DND-41 (cell line): ENCODE data around the gene PRRC2B.

Experiments
- ATAC-seq: fragments of 200-7000 bp; cut with Tn5 transposase; 3 replicates; pipeline ENCODE4 v1.9.1; 2021; ENCODE audit warnings: low read depth; ENCODE audit not compliant: insufficient read depth
- DNase-seq: peaks from one replicate; pipeline ENCODE4 v3.0.0-alpha.2; 2020
- H2AFZ ChIP-seq: 2 replicates; pipeline ENCODE4 v1.6.0; 2012; ENCODE audit warnings: low read depth, low read length
- H3K27ac ChIP-seq: 2 replicates; pipeline ENCODE4 v1.5.1; 2012; ENCODE audit warnings: low read length, inconsistent platforms
- H3K27me3 ChIP-seq: fragments of 200-600 bp; sonication (generic); 2 replicates; pipeline ENCODE4 v1.6.0; 2012; ENCODE audit warnings: low read length, mild to moderate bottlenecking, inconsistent platforms; ENCODE audit not compliant: insufficient read depth, poor library complexity
- H3K36me3 ChIP-seq: 2 replicates; pipeline ENCODE4 v1.5.1; 2012; ENCODE audit warnings: low read length, inconsistent platforms; ENCODE audit not compliant: insufficient read depth
- H3K4me1 ChIP-seq: 2 replicates; pipeline ENCODE4 v1.5.1; 2012; ENCODE audit warnings: mild to moderate bottlenecking, low read length; ENCODE audit not compliant: insufficient read depth
- H3K4me2 ChIP-seq: 2 replicates; pipeline ENCODE4 v1.6.0; 2012; ENCODE audit warnings: mild to moderate bottlenecking, moderate library complexity, low read length, inconsistent platforms; ENCODE audit not compliant: insufficient read depth
- H3K4me3 ChIP-seq, 2 experiments: fragments of 200-600 bp in 1 of 2; shearing (Covaris generic) in 1 of 2; 2 replicates each; pipeline ENCODE4 v1.5.1; 2012 to 2016; ENCODE audit warnings: inconsistent platforms in 2 of 2, low read length in 2 of 2, mild to moderate bottlenecking in 2 of 2, low read depth in 1 of 2, moderate library complexity in 1 of 2
- H3K79me2 ChIP-seq: 2 replicates; pipeline ENCODE4 v1.6.0; 2012; ENCODE audit warnings: low read length, inconsistent platforms; ENCODE audit not compliant: insufficient read depth
- H3K9ac ChIP-seq: 2 replicates; pipeline ENCODE4 v1.6.0; 2012; ENCODE audit warnings: low read depth, mild to moderate bottlenecking, inconsistent platforms, low read length, moderate library complexity
- H3K9me3 ChIP-seq: 2 replicates; pipeline ENCODE4 v1.5.1; 2012; ENCODE audit warnings: low read length, moderate library complexity, mild to moderate bottlenecking, inconsistent platforms; ENCODE audit not compliant: insufficient read depth, severe bottlenecking
- H4K20me1 ChIP-seq: 2 replicates; pipeline ENCODE4 v1.6.0; 2012; ENCODE audit warnings: low read length; ENCODE audit not compliant: insufficient read depth
- EZH2 ChIP-seq: IDR thresholded peaks from 3 replicates; pipeline ENCODE4 v1.6.1; 2012; ENCODE audit warnings: borderline replicate concordance, low read depth, mild to moderate bottlenecking, moderate library complexity, low read length, inconsistent platforms; ENCODE audit not compliant: severe bottlenecking
- TF ChIP-seq, protein P1 (sequence below): IDR thresholded peaks from 2 replicates; pipeline ENCODE4 v1.5.1; 2012; ENCODE audit warnings: borderline replicate concordance, low read length, moderate library complexity, mild to moderate bottlenecking; ENCODE audit not compliant: poor library complexity, severe bottlenecking; ENCODE audit errors: extremely low read depth

The PRRC2B gene

GRCh38 chr9:131411719-131412681 lies 18.1 kb downstream of the PRRC2B start:
- H3K79me2 ChIP-seq = peaks cover 100% of the 10 kb centered on the region
- DNase-seq (no peak), ATAC-seq (no peak)
- no peak overlapping the region for H3K9ac ChIP-seq
- TF ChIP-seq, protein P1, sequence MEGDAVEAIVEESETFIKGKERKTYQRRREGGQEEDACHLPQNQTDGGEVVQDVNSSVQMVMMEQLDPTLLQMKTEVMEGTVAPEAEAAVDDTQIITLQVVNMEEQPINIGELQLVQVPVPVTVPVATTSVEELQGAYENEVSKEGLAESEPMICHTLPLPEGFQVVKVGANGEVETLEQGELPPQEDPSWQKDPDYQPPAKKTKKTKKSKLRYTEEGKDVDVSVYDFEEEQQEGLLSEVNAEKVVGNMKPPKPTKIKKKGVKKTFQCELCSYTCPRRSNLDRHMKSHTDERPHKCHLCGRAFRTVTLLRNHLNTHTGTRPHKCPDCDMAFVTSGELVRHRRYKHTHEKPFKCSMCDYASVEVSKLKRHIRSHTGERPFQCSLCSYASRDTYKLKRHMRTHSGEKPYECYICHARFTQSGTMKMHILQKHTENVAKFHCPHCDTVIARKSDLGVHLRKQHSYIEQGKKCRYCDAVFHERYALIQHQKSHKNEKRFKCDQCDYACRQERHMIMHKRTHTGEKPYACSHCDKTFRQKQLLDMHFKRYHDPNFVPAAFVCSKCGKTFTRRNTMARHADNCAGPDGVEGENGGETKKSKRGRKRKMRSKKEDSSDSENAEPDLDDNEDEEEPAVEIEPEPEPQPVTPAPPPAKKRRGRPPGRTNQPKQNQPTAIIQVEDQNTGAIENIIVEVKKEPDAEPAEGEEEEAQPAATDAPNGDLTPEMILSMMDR = no peak
- no peak for TF ChIP-seq EZH2
- peaks cover 36% of the 10 kb centered on the region for H3K36me3 ChIP-seq
- no peak overlapping the region for H3K4me2 ChIP-seq
- H3K27me3 ChIP-seq = no peaks in the 10 kb centered on the region
- no peak overlapping the region for H3K4me3 ChIP-seq
- H2AFZ ChIP-seq = no peak overlapping the region
- H3K27ac ChIP-seq = no peak overlapping the region
- peaks cover 71% of the 10 kb centered on the region for H4K20me1 ChIP-seq
- H3K9me3 ChIP-seq = peaks cover 7% of the 10 kb centered on the region
- no peaks in the 10 kb centered on the region for H3K4me1 ChIP-seq

DNA sequence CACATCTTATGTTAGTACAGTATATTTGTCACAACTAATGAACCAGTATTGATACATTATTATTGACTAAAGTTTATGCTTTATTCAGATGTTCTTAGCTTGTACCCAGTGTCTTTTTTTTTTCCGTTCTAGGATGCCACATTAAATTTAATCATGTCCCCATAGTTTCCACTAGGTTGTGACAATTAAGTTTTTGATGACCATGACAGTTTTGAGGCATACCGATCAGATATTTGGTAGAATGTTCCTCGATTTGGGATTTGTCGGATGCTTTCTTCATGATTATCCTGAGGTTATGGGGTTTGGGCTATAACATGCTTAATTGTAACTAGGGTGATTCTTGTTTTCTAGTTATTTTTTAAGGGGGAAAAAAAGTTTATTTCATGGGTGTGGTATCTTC lies 22.6 kb downstream of the PRRC2B start:
- ATAC-seq (no peak), DNase-seq (no peak)
- Histone ChIP-seq H3K4me3 (no peak overlapping the region), H3K4me1 (no peaks in the 10 kb centered on the region), H3K9ac (no peak overlapping the region), H3K9me3 (peaks cover 7% of the 10 kb centered on the region), H3K27ac (no peak overlapping the region), H3K79me2 (peaks cover 100% of the 10 kb centered on the region), H2AFZ (no peak overlapping the region), H4K20me1 (peaks cover 79% of the 10 kb centered on the region), H3K4me2 (no peak overlapping the region), H3K36me3 (peaks cover 49% of the 10 kb centered on the region), H3K27me3 (no peaks in the 10 kb centered on the region)
- TF ChIP-seq, protein P1 = no peak
- TF ChIP-seq EZH2 = no peak

DNA sequence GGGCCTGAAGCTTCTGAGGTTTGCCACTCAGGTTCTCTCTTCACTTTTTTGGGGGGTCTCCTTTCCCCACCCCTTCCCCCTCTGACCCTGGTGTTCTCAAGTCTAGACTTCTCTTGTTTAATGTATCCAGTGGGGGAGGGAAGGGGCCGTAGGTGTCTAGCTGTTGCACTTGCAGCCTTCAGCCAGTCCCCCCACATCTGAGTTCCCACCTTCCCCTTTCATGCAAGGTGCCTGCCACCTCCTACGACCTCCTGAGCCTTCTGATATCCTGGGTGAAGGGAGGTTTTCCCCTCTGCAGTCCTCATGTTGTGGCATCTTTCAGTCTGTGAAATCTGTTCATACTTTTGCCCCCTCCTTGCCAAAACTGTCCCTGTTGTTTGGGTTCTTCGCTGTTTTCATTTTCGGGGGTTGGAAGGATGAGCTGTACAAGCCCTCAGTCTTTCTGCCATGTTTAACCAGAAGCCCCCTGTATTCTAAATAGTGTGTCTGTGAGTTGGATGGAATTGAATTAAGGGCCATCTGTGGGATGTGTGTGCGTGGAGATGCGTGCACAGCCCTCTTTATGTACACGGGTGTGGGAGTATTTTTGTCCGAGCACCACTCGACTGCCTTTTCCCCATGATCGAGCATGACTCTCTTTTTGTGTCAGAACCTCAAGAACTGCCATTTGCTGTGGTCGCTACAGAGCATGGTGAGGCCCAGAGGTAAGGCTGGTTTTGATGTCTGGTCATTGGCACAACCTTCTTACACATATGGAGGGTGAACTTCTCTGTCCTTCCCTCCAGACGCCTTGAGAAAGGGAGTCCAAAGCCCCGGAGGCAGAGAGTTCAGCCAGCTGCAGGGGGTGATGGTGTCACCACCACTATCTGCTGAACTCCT lies 23.6 kb downstream of the PRRC2B start:
- H4K20me1 ChIP-seq = peaks cover 78% of the 10 kb centered on the region

More for the DNA sequence above, 23.6 kb downstream of the PRRC2B start:
- Histone ChIP-seq H3K4me1 (no peaks in the 10 kb centered on the region), H3K4me3 (no peak overlapping the region), H3K36me3 (peaks cover 42% of the 10 kb centered on the region), H3K4me2 (no peak overlapping the region), H2AFZ (no peak overlapping the region), H3K79me2 (peaks cover 100% of the 10 kb centered on the region), H3K27me3 (no peaks in the 10 kb centered on the region), H3K27ac (no peak overlapping the region), H3K9ac (no peak overlapping the region), H3K9me3 (peaks cover under 1% of the 10 kb centered on the region)
- ATAC-seq (no peak), DNase-seq (no peak)
- no peak for TF ChIP-seq EZH2
- TF ChIP-seq, protein P1 = no peak
